Kidney (tissue), 14 donors: ENCODE data around the gene CDK6. TPM values are rescaled to one million over a fixed set of nuclear protein-coding genes. Genes with fewer than 3 reads are reported as not detected.

Source experiments
- DNase-seq, 5 donors: peaks; one replicate each; pipeline ENCODE4 v3.0.0-alpha.2; 2013 to 2020
- FAIRE-seq: peaks from 2 replicates; lab custom pipeline; 2012; peaks lifted over from hg19 to GRCh38; lab: Jason Lieb, UNC
- H3K27ac ChIP-seq, 2 donors: one replicate each; pipeline ENCODE4 v1.7.0; 2013; ENCODE audit warnings: low read depth in 2 of 2, low read length in 2 of 2, inconsistent platforms in 1 of 2
- H3K27me3 ChIP-seq: one replicate; pipeline ENCODE4 v1.7.1; 2013; ENCODE audit warnings: low read length, inconsistent platforms; ENCODE audit not compliant: control insufficient read depth, insufficient read depth
- H3K36me3 ChIP-seq, 3 donors: one replicate each; pipeline versions ENCODE4 v1.7.0 to v1.7.1; 2013; ENCODE audit warnings: low read length in 3 of 3, control low read depth in 1 of 3, inconsistent platforms in 1 of 3; ENCODE audit not compliant: insufficient read depth in 3 of 3, control insufficient read depth in 2 of 3
- H3K4me1 ChIP-seq, 3 donors: one replicate each; pipeline versions ENCODE4 v1.7.0 to v1.7.1; 2013; ENCODE audit warnings: low read length in 3 of 3, inconsistent platforms in 1 of 3, low read depth in 1 of 3; ENCODE audit not compliant: control insufficient read depth in 2 of 3, insufficient read depth in 2 of 3
- H3K4me3 ChIP-seq, 3 donors: one replicate each; pipeline versions ENCODE4 v1.7.0 to v1.8.1; 2013; ENCODE audit warnings: low read length in 3 of 3, control low read depth in 1 of 3, inconsistent platforms in 1 of 3
- H3K9ac ChIP-seq, 3 donors: one replicate each; pipeline versions ENCODE4 v1.7.0 to v1.7.1; 2013; ENCODE audit warnings: low read length in 3 of 3, control low read depth in 1 of 3, inconsistent platforms in 1 of 3
- H3K9me3 ChIP-seq, 3 donors: one replicate each; pipeline versions ENCODE4 v1.7.0 to v1.7.1; 2013; ENCODE audit warnings: low read length in 3 of 3, control low read depth in 1 of 3, inconsistent platforms in 1 of 3; ENCODE audit not compliant: control insufficient read depth in 2 of 3, insufficient read depth in 1 of 3
- CTCF ChIP-seq: IDR thresholded peaks from 3 replicates; pipeline ENCODE4 v1.5.1; 2012; ENCODE audit warnings: mild to moderate bottlenecking, moderate library complexity, borderline replicate concordance; ENCODE audit not compliant: insufficient read depth; ENCODE audit errors: extremely low read depth
- intact Hi-C: fragments of 100-400 bp; cut with DNase I; formaldehyde crosslinking; loops from one replicate; pipeline ENCODE4 v1.11.1; 2022
- polyA plus RNA-seq: library from polyadenylated mRNA; stranded (reverse); fragments of 350-450 nt; fragmentation: Illumina TruSeq; extraction: RNeasy Lipid Tissue Mini Kit (QIAGEN cat#74804); gene quantifications from one replicate; pipeline ENCODE4 v1.2.3, GENCODE V29; 2014; ENCODE audit warnings: low read depth, low replicate concordance; ENCODE audit not compliant: insufficient read depth
- total RNA-seq: library from RNA; stranded (reverse); fragmentation: NEBNext Ultra II Directional; extraction: Animal tissue kit (Norgen Biotek cat#: 25700); gene quantifications from one replicate; pipeline ENCODE4 v1.2.1, GENCODE V29; 2021
- donor health status: control.
- donor health status: control.
- donor health status: control.
- donor health status: control.
- donor health status: control.
- donor health status: DM: yes; HTN: yes; CAD: no.
- donor health status: Normal renal cell carcinoma (clear cell type).

Gene CDK6
- total and polyA plus RNA-seq, 2 donors from 2014 or later: 3.6 to 20.8 TPM

GRCh38 chr7:92582948-92583347 lies 253.4 kb downstream of the CDK6 start:
- Histone ChIP-seq H3K36me3 (peaks cover 5 to 26% (median 11%) of the 10 kb centered on the region in 3 donors), H3K9ac (no peak overlapping the region), H3K27me3 (no peaks in the 10 kb centered on the region), H3K4me1 (peaks cover 0 to 8% (median 2%) of the 10 kb centered on the region in 3 donors), H3K4me3 (no peak overlapping the region), H3K9me3 (no peaks in the 10 kb centered on the region), H3K27ac (no peak overlapping the region)
- intact Hi-C loops: no loop called here
- no peak for TF ChIP-seq CTCF
- FAIRE-seq (no peak), DNase-seq (no peak)

DNA sequence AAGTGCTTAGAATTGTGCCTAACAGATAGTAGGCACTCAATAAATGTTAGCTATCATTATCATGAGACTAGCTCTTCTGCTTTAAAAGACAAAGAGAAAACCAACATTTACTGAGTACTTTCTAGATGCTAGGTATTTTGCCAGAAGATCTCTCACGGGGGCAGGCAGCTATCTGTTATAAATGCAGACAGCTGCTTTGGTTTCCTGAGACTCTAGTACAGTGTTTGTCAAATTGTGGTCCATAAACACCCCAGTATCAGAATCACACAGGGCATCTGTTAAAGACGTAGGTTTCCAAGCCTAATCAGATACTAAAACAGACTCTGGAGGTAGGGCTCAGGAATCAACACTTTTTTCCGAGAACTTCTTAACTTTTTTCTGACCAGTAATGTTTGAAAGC lies 260.1 kb downstream of the CDK6 start:
- Histone ChIP-seq H3K9me3 (no peaks in the 10 kb centered on the region), H3K36me3 (peaks cover 14 to 44% (median 28%) of the 10 kb centered on the region in 3 donors), H3K9ac (no peak overlapping the region), H3K27me3 (no peaks in the 10 kb centered on the region), H3K4me3 (no peak overlapping the region), H3K4me1 (no peaks in the 10 kb centered on the region), H3K27ac (no peak overlapping the region)
- FAIRE-seq (no peak), DNase-seq (no peak)
- TF ChIP-seq CTCF: no peak
- intact Hi-C loops: no loop called here

DNA sequence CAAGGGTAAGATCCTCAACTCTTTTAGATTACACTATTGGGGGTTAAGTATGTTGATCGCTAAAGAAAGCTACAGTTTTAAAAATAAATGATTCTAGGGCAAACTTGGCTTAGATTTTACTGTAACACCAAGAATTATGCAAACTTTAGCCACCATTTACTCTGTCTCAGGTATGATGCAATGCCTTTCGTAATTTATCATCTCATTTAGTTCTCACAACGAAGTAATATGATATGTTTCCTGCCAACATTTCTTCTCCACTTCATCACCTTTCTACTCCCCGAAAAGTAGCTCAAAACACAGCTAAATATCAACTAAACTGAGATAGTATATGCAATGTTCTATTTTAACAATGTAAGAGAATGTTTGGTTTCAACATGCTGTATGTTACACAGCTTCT lies 267.2 kb downstream of the CDK6 start:
- no peak for DNase-seq
- peaks cover 7 to 21% (median 19%) of the 10 kb centered on the region in 3 donors for H3K36me3 ChIP-seq

More for the DNA sequence above, 267.2 kb downstream of the CDK6 start:
- Histone ChIP-seq H3K27ac (no peak overlapping the region), H3K27me3 (no peaks in the 10 kb centered on the region), H3K4me3 (no peak overlapping the region), H3K9ac (no peak overlapping the region), H3K4me1 (no peaks in the 10 kb centered on the region), H3K9me3 (no peaks in the 10 kb centered on the region)
- TF ChIP-seq CTCF: no peak
- intact Hi-C loops: no loop called here
- FAIRE-seq: no peak
